Loucy (cell line): ENCODE measurements around the gene ABCC9.

Experiments
- H2AFZ ChIP-seq: fragments of 200-600 bp; sonication (generic); 2 replicates; pipeline ENCODE4 v1.6.0; 2016; ENCODE audit warnings: antibody characterized with exemption, mild to moderate bottlenecking, low read length, moderate library complexity
- H3F3A ChIP-seq: fragments of 200-600 bp; 2 replicates; pipeline ENCODE4 v1.6.0; 2016; ENCODE audit warnings: antibody characterized with exemption, low read depth, mild to moderate bottlenecking
- H3K27me3 ChIP-seq: fragments of 200-600 bp; sonication (generic); 2 replicates; pipeline ENCODE4 v1.6.1; 2014; ENCODE audit warnings: low read length, mild to moderate bottlenecking; ENCODE audit not compliant: insufficient read depth, poor library complexity, severe bottlenecking
- H3K36me3 ChIP-seq: fragments of 200-600 bp; sonication (generic); 2 replicates; pipeline ENCODE4 v1.6.1; 2016; ENCODE audit warnings: low read length; ENCODE audit not compliant: insufficient read depth
- H3K4me1 ChIP-seq: fragments of 200-600 bp; sonication (generic); 2 replicates; pipeline ENCODE4 v1.5.1; 2014; ENCODE audit warnings: low read length, mild to moderate bottlenecking; ENCODE audit not compliant: insufficient read depth, poor library complexity, severe bottlenecking
- H3K4me2 ChIP-seq: fragments of 200-600 bp; sonication (generic); 2 replicates; pipeline ENCODE4 v1.6.0; 2014; ENCODE audit warnings: antibody characterized with exemption, low read length, low read depth, mild to moderate bottlenecking; ENCODE audit not compliant: poor library complexity, severe bottlenecking
- H3K4me3 ChIP-seq: fragments of 200-600 bp; sonication (generic); 2 replicates; pipeline ENCODE4 v1.5.1; 2014; ENCODE audit warnings: low read length, mild to moderate bottlenecking, mixed read lengths; ENCODE audit not compliant: poor library complexity, severe bottlenecking
- H3K79me2 ChIP-seq: fragments of 200-600 bp; sonication (generic); 2 replicates; pipeline ENCODE4 v1.6.1; 2014; ENCODE audit warnings: low read length; ENCODE audit not compliant: insufficient read depth
- H3K9ac ChIP-seq: fragments of 200-600 bp; sonication (generic); 2 replicates; pipeline ENCODE4 v1.6.0; 2014; ENCODE audit warnings: mild to moderate bottlenecking, low read depth, low read length, moderate library complexity; ENCODE audit not compliant: poor library complexity, severe bottlenecking
- H3K9me2 ChIP-seq: fragments of 200-600 bp; sonication (generic); replicated peaks from 2 replicates; pipeline ENCODE4 v1.6.1; 2016; ENCODE audit warnings: low read depth, low read length, mixed read lengths
- H3K9me3 ChIP-seq: fragments of 200-600 bp; sonication (generic); 2 replicates; pipeline ENCODE4 v1.6.1; 2014; ENCODE audit warnings: mild to moderate bottlenecking, antibody characterized with exemption, low read length, low read depth; ENCODE audit not compliant: insufficient read depth
- H4K20me1 ChIP-seq: fragments of 200-600 bp; sonication (generic); 2 replicates; pipeline ENCODE4 v1.6.0; 2014; ENCODE audit warnings: antibody characterized with exemption, low read length, mild to moderate bottlenecking; ENCODE audit not compliant: insufficient read depth, poor library complexity, severe bottlenecking
- CTCF ChIP-seq: fragments of 200-600 bp; sonication (generic); conservative IDR thresholded peaks from 2 replicates; pipeline ENCODE4 v1.5.1; 2014; ENCODE audit warnings: mild to moderate bottlenecking, antibody characterized with exemption, low read length
- EZH2phosphoT487 ChIP-seq: fragments of 200-600 bp; IDR thresholded peaks from 2 replicates; pipeline ENCODE4 v1.6.1; 2018; ENCODE audit warnings: antibody characterized with exemption, mild to moderate bottlenecking, moderate library complexity, borderline replicate concordance

The ABCC9 gene

GRCh38 chr12:21962821-21963220 is 21.6 kb upstream of the ABCC9 start:
- no peaks in the 10 kb centered on the region for H3K9me3 ChIP-seq
- no peaks in the 10 kb centered on the region for H3K36me3 ChIP-seq
- H2AFZ ChIP-seq: no peak overlapping the region
- no peak overlapping the region for H3K4me2 ChIP-seq
- H3K27me3 ChIP-seq: no peaks in the 10 kb centered on the region
- H3F3A ChIP-seq: no peaks in the 10 kb centered on the region
- TF ChIP-seq EZH2phosphoT487 (no peak), CTCF (0 out of 2 replicates have a peak, but pooled peaks have one; percentile 11)
- H3K4me3 ChIP-seq: no peak overlapping the region
- no peaks in the 10 kb centered on the region for H3K4me1 ChIP-seq
- no peak overlapping the region for H3K9ac ChIP-seq
- H4K20me1 ChIP-seq: no peaks in the 10 kb centered on the region
- no peaks in the 10 kb centered on the region for H3K9me2 ChIP-seq
- no peaks in the 10 kb centered on the region for H3K79me2 ChIP-seq

GRCh38 chr12:21962236-21962635 is 21.0 kb upstream of the ABCC9 start:
- TF ChIP-seq EZH2phosphoT487: no peak
- TF ChIP-seq CTCF: no peak
- H3K9me2 ChIP-seq: no peaks in the 10 kb centered on the region
- no peaks in the 10 kb centered on the region for H4K20me1 ChIP-seq
- no peaks in the 10 kb centered on the region for H3K27me3 ChIP-seq
- H3K9me3 ChIP-seq: no peaks in the 10 kb centered on the region
- no peaks in the 10 kb centered on the region for H3K4me1 ChIP-seq
- H3K4me2 ChIP-seq: no peak overlapping the region
- no peaks in the 10 kb centered on the region for H3F3A ChIP-seq
- H3K4me3 ChIP-seq: no peak overlapping the region
- H3K79me2 ChIP-seq: no peaks in the 10 kb centered on the region
- no peak overlapping the region for H2AFZ ChIP-seq
- H3K9ac ChIP-seq: no peak overlapping the region
- no peaks in the 10 kb centered on the region for H3K36me3 ChIP-seq

GRCh38 chr12:21950649-21951048 is 9.4 kb upstream of the ABCC9 start:
- H3K9me2 ChIP-seq: no peaks in the 10 kb centered on the region
- H3K27me3 ChIP-seq: no peaks in the 10 kb centered on the region

More at GRCh38 chr12:21950649-21951048, 9.4 kb upstream of the ABCC9 start:
- no peaks in the 10 kb centered on the region for H3F3A ChIP-seq
- no peaks in the 10 kb centered on the region for H3K4me1 ChIP-seq
- H2AFZ ChIP-seq: no peak overlapping the region
- H3K4me2 ChIP-seq: no peak overlapping the region
- TF ChIP-seq CTCF (no peak), EZH2phosphoT487 (no peak)
- no peaks in the 10 kb centered on the region for H3K36me3 ChIP-seq
- no peaks in the 10 kb centered on the region for H3K79me2 ChIP-seq
- no peaks in the 10 kb centered on the region for H4K20me1 ChIP-seq
- no peak overlapping the region for H3K9ac ChIP-seq
- H3K9me3 ChIP-seq: no peaks in the 10 kb centered on the region
- H3K4me3 ChIP-seq: no peak overlapping the region
